ENCODE results near the gene SURF6. TPM values are rescaled to one million over a fixed set of nuclear protein-coding genes. Genes with fewer than 3 reads are reported as not detected.
A peak's percentile ranks its signal among the peaks of the same experiment; 100 is the strongest.

Gene SURF6
- polyA plus RNA-seq, 3 donors, result 0.75 to 12.9 (median 2.9) TPM

DNA sequence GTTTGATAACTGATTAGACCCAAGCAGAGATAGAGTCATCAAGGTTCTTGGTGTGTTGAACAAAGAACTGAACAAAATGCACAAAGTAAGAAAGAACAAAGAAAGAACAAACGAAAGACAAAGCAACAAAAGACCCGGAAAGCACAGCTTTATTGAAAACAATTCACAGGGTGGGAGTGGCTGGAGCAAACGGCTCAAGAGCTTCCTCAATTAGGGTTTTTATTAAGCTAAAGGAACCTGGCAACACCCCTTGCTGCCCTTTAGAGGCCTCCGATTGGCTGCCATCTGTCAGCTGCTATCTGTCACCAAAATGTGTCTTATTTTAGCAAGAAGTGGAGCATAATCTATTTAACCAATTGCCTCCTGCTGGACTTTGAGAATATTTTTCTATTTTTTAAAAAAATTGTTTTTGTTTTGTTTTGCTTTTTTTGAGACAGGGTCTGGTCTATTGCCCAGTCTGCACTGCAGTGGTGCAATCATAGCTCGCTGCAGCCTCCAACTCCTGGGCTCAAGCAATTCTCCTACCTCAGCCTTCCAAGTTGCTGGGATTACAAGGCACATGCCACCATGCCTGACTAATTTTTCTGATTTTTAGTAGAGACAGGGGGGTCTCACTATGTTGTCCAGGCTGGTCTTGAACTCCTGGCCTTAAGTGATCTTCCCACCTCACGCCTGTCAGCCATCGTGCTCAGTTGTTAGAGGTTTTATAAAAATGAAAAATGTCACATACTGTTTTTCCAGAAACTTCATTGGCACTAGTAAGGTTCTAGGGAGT, 53.3 kb downstream of the SURF6 start:
- Histone ChIP-seq H3K9me3 (replicated peaks in 1 of 2; ENCODE audit: control insufficient read depth in 1 of 2, insufficient read depth in 1 of 2, low read length in 2 of 2) (peaks cover 12 to 26% of the 10 kb centered on the region in 2 donors), H3K79me2 (ENCODE audit: insufficient read depth, low read length) (no peaks in the 10 kb centered on the region), H4K20me1 (ENCODE audit: insufficient read depth, low read length) (no peaks in the 10 kb centered on the region), H3K9ac (ENCODE audit: insufficient read depth, low read length, poor library complexity, severe bottlenecking) (no peak overlapping the region), H3K4me3 (replicated peaks in 1 of 3; ENCODE audit: low read depth in 2 of 3, low read length in 3 of 3) (no peak overlapping the region), H3K4me2 (replicated peaks; ENCODE audit: extremely low read depth, low read length, poor library complexity, severe bottlenecking) (peak overlapping the region; percentile 30), H3K4me1 (ENCODE audit: control insufficient read depth in 1 of 2, insufficient read depth in 2 of 2, low read length in 2 of 2) (peaks cover 0 to 4% of the 10 kb centered on the region in 2 donors), H2AFZ (ENCODE audit: insufficient read depth, low read depth, low read length, poor library complexity, severe bottlenecking) (peak overlapping the region; percentile 53), H3K36me3 (replicated peaks in 1 of 2; ENCODE audit: control insufficient read depth in 1 of 2, insufficient read depth in 2 of 2, low read length in 2 of 2) (no peaks in the 10 kb centered on the region), H3K27me3 (ENCODE audit: control insufficient read depth in 2 of 2, insufficient read depth in 2 of 2, low read length in 2 of 2) (no peaks in the 10 kb centered on the region), H3K27ac (ENCODE audit: low read depth in 1 of 2, low read length in 2 of 2) (no peak overlapping the region)
- 0% methylated on average over 3 of the region's 7 CpGs for WGBS (ENCODE audit: insufficient coverage)
- peak; percentile 29 to 50 (median 33) for DNase-seq
- intact Hi-C loops (cut with micrococcal nuclease), result no loop called here
- Mint-ChIP-seq H3K4me3 (no peak overlapping the region), H3K4me1 (peaks cover 4% of the 10 kb centered on the region), H3K36me3 (peaks cover 0 to 1% of the 10 kb centered on the region in 2 donors), H3K27me3 (ENCODE audit: low read depth in 3 of 3) (peaks cover under 1 to 4% (median 3%) of the 10 kb centered on the region in 3 donors), H3K27ac (no peak overlapping the region), H3K9me3 (peaks cover 13 to 30% (median 21%) of the 10 kb centered on the region in 7 donors)
- TF ChIP-seq, protein P1, sequence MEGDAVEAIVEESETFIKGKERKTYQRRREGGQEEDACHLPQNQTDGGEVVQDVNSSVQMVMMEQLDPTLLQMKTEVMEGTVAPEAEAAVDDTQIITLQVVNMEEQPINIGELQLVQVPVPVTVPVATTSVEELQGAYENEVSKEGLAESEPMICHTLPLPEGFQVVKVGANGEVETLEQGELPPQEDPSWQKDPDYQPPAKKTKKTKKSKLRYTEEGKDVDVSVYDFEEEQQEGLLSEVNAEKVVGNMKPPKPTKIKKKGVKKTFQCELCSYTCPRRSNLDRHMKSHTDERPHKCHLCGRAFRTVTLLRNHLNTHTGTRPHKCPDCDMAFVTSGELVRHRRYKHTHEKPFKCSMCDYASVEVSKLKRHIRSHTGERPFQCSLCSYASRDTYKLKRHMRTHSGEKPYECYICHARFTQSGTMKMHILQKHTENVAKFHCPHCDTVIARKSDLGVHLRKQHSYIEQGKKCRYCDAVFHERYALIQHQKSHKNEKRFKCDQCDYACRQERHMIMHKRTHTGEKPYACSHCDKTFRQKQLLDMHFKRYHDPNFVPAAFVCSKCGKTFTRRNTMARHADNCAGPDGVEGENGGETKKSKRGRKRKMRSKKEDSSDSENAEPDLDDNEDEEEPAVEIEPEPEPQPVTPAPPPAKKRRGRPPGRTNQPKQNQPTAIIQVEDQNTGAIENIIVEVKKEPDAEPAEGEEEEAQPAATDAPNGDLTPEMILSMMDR (IDR thresholded peaks at IDR 0.05), result no peak

DNA sequence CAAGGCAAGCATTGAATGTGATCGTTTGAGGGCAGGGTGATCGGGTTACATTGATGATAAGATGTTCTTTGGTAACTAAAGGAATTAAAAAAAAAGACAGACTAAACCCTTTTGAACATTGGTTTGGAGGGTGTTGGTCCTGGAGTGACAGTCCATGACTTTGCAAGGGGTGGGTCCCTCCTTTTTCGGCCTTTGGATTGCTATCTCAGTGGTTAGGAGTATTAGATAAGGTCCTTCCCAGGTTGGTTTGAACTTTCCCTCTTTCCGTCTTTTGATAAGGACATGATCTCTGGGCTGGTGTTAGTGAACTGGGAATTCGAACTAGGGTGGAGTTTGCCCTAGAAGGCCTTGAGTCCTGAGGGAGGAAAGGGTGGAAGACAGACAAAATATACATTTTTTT, 55.6 kb downstream of the SURF6 start:
- no peaks in the 10 kb centered on the region for H3K36me3 ChIP-seq (replicated peaks in 1 of 2; ENCODE audit: control insufficient read depth in 1 of 2, insufficient read depth in 2 of 2, low read length in 2 of 2)
- Mint-ChIP-seq H3K27me3 (ENCODE audit: low read depth in 3 of 3) (peaks cover 14 to 20% (median 15%) of the 10 kb centered on the region in 3 donors), H3K27ac (no peak overlapping the region), H3K4me3 (no peak overlapping the region), H3K9me3 (peaks cover 17 to 44% (median 26%) of the 10 kb centered on the region in 7 donors), H3K4me1 (peaks cover 7% of the 10 kb centered on the region), H3K36me3 (peaks cover 1 to 3% of the 10 kb centered on the region in 2 donors)
- no peak overlapping the region for H3K4me3 ChIP-seq (replicated peaks in 1 of 3; ENCODE audit: low read depth in 2 of 3, low read length in 3 of 3)
- no peak overlapping the region for H3K9ac ChIP-seq (ENCODE audit: insufficient read depth, low read length, poor library complexity, severe bottlenecking)
- no peak overlapping the region for H2AFZ ChIP-seq (ENCODE audit: insufficient read depth, low read depth, low read length, poor library complexity, severe bottlenecking)
- H3K27me3 ChIP-seq (ENCODE audit: control insufficient read depth in 2 of 2, insufficient read depth in 2 of 2, low read length in 2 of 2), result peaks cover 0 to 14% of the 10 kb centered on the region in 2 donors
- DNase-seq, result no peak
- no peaks in the 10 kb centered on the region for H3K79me2 ChIP-seq (ENCODE audit: insufficient read depth, low read length)
- TF ChIP-seq, protein P1 (IDR thresholded peaks at IDR 0.05), result no peak
- H3K27ac ChIP-seq (ENCODE audit: low read depth in 1 of 2, low read length in 2 of 2), result no peak overlapping the region
- WGBS (ENCODE audit: insufficient coverage), result 88% methylated on average over 2 of the region's 5 CpGs
- no peak overlapping the region for H3K4me2 ChIP-seq (replicated peaks; ENCODE audit: extremely low read depth, low read length, poor library complexity, severe bottlenecking)
- peaks cover 13 to 30% of the 10 kb centered on the region in 2 donors for H3K9me3 ChIP-seq (replicated peaks in 1 of 2; ENCODE audit: control insufficient read depth in 1 of 2, insufficient read depth in 1 of 2, low read length in 2 of 2)
- H3K4me1 ChIP-seq (ENCODE audit: control insufficient read depth in 1 of 2, insufficient read depth in 2 of 2, low read length in 2 of 2), result peaks cover 3 to 4% of the 10 kb centered on the region in 2 donors
- no peaks in the 10 kb centered on the region for H4K20me1 ChIP-seq (ENCODE audit: insufficient read depth, low read length)
- intact Hi-C loops (cut with micrococcal nuclease), result no loop called here

Small RNAs within 50 kb of the gene (small RNA-seq; reads per million reads assigned to genes)
- gene RF00019 (ENCODE audit: insufficient read length, low read depth), result not detected
- not detected for gene SNORD24 (ENCODE audit: insufficient read length, low read depth)
- gene SNORD36A (ENCODE audit: insufficient read length, low read depth), result not detected
- not detected for gene SNORD36B (ENCODE audit: insufficient read length, low read depth)
- gene SNORD36C (ENCODE audit: insufficient read length, low read depth), result not detected

Other genes starting within 250 kb of the SURF6 start
- gene RALGDS, start 214.9 kb downstream of the SURF6 start, polyA plus RNA-seq, result 10 to 100 TPM in 1 of 3 donors, 1 to 10 TPM in 2; 3.5 to 63.8 (median 4.2) TPM
- 10 to 100 TPM in 1 of 3 donors, 1 to 10 TPM in 2; 7.1 to 40.1 (median 8.0) TPM for gene GBGT1, start 172.3 kb downstream of the SURF6 start, polyA plus RNA-seq
- not detected for gene OBP2B, start 126.9 kb downstream of the SURF6 start, polyA plus RNA-seq
- gene ABO, start 61.0 kb downstream of the SURF6 start, polyA plus RNA-seq, result 1 to 10 TPM in 1 of 3 donors, under 1 TPM in 1, not detected in 1; 0.50 to 2.1 TPM
- gene MED22, start 11.9 kb upstream of the SURF6 start, polyA plus RNA-seq, result 10 to 100 TPM in 1 of 3 donors, 1 to 10 TPM in 2; 6.8 to 27.7 (median 9.6) TPM
- gene RPL7A, start 12.0 kb upstream of the SURF6 start, polyA plus RNA-seq, result 1,000 to 10,000 TPM in 1 of 3 donors, 100 to 1,000 TPM in 2; 390 to 2,322 (median 437) TPM
- gene SURF1, start 20.3 kb upstream of the SURF6 start, polyA plus RNA-seq, result 100 to 1,000 TPM in 1 of 3 donors, 10 to 100 TPM in 2; 60.5 to 140 (median 98.4) TPM
- 10 to 100 TPM; 17.5 to 24.7 (median 17.6) TPM for gene SURF2, start 20.4 kb upstream of the SURF6 start, polyA plus RNA-seq
- gene SURF4, start 39.9 kb upstream of the SURF6 start, polyA plus RNA-seq, result 100 to 1,000 TPM in 2 of 3 donors, 10 to 100 TPM in 1; 61.4 to 175 (median 157) TPM
- gene STKLD1, start 40.2 kb upstream of the SURF6 start, polyA plus RNA-seq, result under 1 TPM in 1 of 3 donors, not detected in 2; 0.27 TPM
- gene REXO4, start 81.8 kb upstream of the SURF6 start, polyA plus RNA-seq, result 10 to 100 TPM in 1 of 3 donors, 1 to 10 TPM in 2; 3.0 to 11.0 (median 4.2) TPM
- under 1 TPM in 1 of 3 donors, not detected in 2; 0.77 TPM for gene ADAMTS13, start 86.2 kb upstream of the SURF6 start, polyA plus RNA-seq
- 1 to 10 TPM; 5.0 to 6.7 (median 5.1) TPM for gene CACFD1, start 123.8 kb upstream of the SURF6 start, polyA plus RNA-seq
- gene SLC2A6, start 142.9 kb upstream of the SURF6 start, polyA plus RNA-seq, result 100 to 1,000 TPM in 1 of 3 donors, 10 to 100 TPM in 2; 43.2 to 127 (median 60.4) TPM
- gene MYMK, start 188.8 kb upstream of the SURF6 start, polyA plus RNA-seq, result not detected
- gene ADAMTSL2, start 198.5 kb upstream of the SURF6 start, polyA plus RNA-seq, result under 1 TPM in 1 of 3 donors, not detected in 2; 0.08 TPM